Measurements from ENCODE around the gene ENTPD8.

The ENTPD8 gene

GRCh38 chr9:137447722-137448601 lies 6.8 kb upstream of the ENTPD8 start:
- no peak for TF ChIP-seq CTCF (IDR thresholded peaks at IDR 0.05)

GRCh38 chr9:137446851-137447471 lies 5.8 kb upstream of the ENTPD8 start:
- no peak for TF ChIP-seq CTCF (IDR thresholded peaks at IDR 0.05)

- no peak for TF ChIP-seq CTCF (IDR thresholded peaks at IDR 0.05)
Observed at GRCh38 chr9:137445930-137446431, 4.8 kb upstream of the ENTPD8 start.

- peak; percentile 84 for TF ChIP-seq CTCF (IDR thresholded peaks at IDR 0.05)
Observed at GRCh38 chr9:137445275-137445807, 4.2 kb upstream of the ENTPD8 start.

- no peak for TF ChIP-seq CTCF (IDR thresholded peaks at IDR 0.05)
Observed at GRCh38 chr9:137444106-137444790, 3.1 kb upstream of the ENTPD8 start.

GRCh38 chr9:137441935-137442321 lies 771 bp upstream of the ENTPD8 start:
- TF ChIP-seq CTCF (IDR thresholded peaks at IDR 0.05): no peak

- TF ChIP-seq CTCF (IDR thresholded peaks at IDR 0.05): no peak
Observed at GRCh38 chr9:137439158-137439714, 1.9 kb downstream of the ENTPD8 start.
